ENCODE results near the gene ZNF443. TPM values are rescaled to one million over a fixed set of nuclear protein-coding genes. Genes with fewer than 3 reads are reported as not detected.
"Not testable (repeated sequence)": the region's sequence is repeated elsewhere in the genome, so short reads cannot be mapped to it uniquely, and the experiment has no call there.

Gene ZNF443
- total and polyA plus RNA-seq, 12 donors: 1.0 to 3.4 (median 2.5) TPM

- intact Hi-C loops (cut with DNase I): no loop called here
- no peak for TF ChIP-seq CTCF (IDR thresholded peaks at IDR 0.05)
- DNase-seq (no peak), ATAC-seq (no peak)
- Histone ChIP-seq H3K4me1 (peaks cover 0 to 11% (median 0%) of the 10 kb centered on the region in 9 donors), H3K36me3 (peaks cover 0 to 17% (median 0%) of the 10 kb centered on the region in 9 donors), H3K4me3 (peak overlapping the region in 1 of 10 donors; percentile 0), H3K27ac (peak overlapping the region in 3 of 10 donors; percentile 37 to 64 (median 62)), H3K9me3 (peaks cover 0 to 93% (median 3%) of the 10 kb centered on the region in 11 donors), H3K27me3 (no peaks in the 10 kb centered on the region)
- 53 to 56% methylated on average over 6 of the region's 6 CpGs for WGBS, 2 donors
Measured at GRCh38 chr19:12453495-12453894, 12.7 kb upstream of the ZNF443 start.

- H3K4me3 ChIP-seq: no peak overlapping the region
- H3K27me3 ChIP-seq: no peaks in the 10 kb centered on the region
- no peak for TF ChIP-seq CTCF (IDR thresholded peaks at IDR 0.05)
- no peak for ATAC-seq
- 77 to 96% methylated on average over 10 of the region's 10 CpGs for WGBS, 2 donors
- H3K9me3 ChIP-seq: peaks cover 0 to 86% (median 3%) of the 10 kb centered on the region in 11 donors
- H3K36me3 ChIP-seq: peaks cover 0 to 7% (median 0%) of the 10 kb centered on the region in 9 donors
- intact Hi-C loops (cut with DNase I): no loop called here
- DNase-seq: no peak
- H3K4me1 ChIP-seq: peaks cover 0 to 11% (median 0%) of the 10 kb centered on the region in 9 donors
- no peak overlapping the region for H3K27ac ChIP-seq
Measured at GRCh38 chr19:12450844-12451243, 10.0 kb upstream of the ZNF443 start.

GRCh38 chr19:12448808-12449207, 8.0 kb upstream of the ZNF443 start:
- no peak overlapping the region for H3K4me3 ChIP-seq
- H3K36me3 ChIP-seq: peaks cover 0 to 7% (median 0%) of the 10 kb centered on the region in 9 donors
- ATAC-seq (no peak), DNase-seq (no peak)
- intact Hi-C loops (cut with DNase I): loop anchor here in 1 of 10 donors (10.0 kb wide), 1 partner anchor 46 kb away; no protein-coding TSS in a partner anchor
- peaks cover 0 to 6% (median 0%) of the 10 kb centered on the region in 9 donors for H3K4me1 ChIP-seq
- 49 to 94% methylated on average over 2 of the region's 2 CpGs for WGBS, 2 donors
- H3K27me3 ChIP-seq: no peaks in the 10 kb centered on the region
- TF ChIP-seq CTCF (IDR thresholded peaks at IDR 0.05): no peak
- no peak overlapping the region for H3K27ac ChIP-seq
- peaks cover 0 to 84% (median 13%) of the 10 kb centered on the region in 11 donors for H3K9me3 ChIP-seq

- ATAC-seq: peak in 3 of 8 donors; percentile 5 to 16 (median 11)
- not testable (repeated sequence) for H3K27me3 ChIP-seq, H3K36me3 ChIP-seq
- DNase-seq: peak in 1 of 2 donors; percentile 11
- H3K9me3 ChIP-seq: peaks cover 0 to 22% (median 8%) of the 10 kb centered on the region in 11 donors
- H3K27ac ChIP-seq: peak overlapping the region in 9 of 10 donors; percentile 72 to 83 (median 80)
- whole genome bisulfite sequencing, 2 donors: 1 to 3% methylated on average over 20 to 21 of the region's 28 CpGs
- intact Hi-C loops (cut with DNase I): loop anchor here in 4 of 10 donors (2.0 to 10.0 kb wide), 5 partner anchors 38 to 55 kb away; partner anchors contain the start of genes ZNF799 (in 3 of the 4) and ZNF709 (in 2 of the 4)
- peak overlapping the region; percentile 33 to 95 (median 71) for H3K4me3 ChIP-seq
- peaks cover 0 to 12% (median 0%) of the 10 kb centered on the region in 9 donors for H3K4me1 ChIP-seq
Measured at GRCh38 chr19:12439686-12440540, 908 bp downstream of the ZNF443 start.

GRCh38 chr19:12430726-12431299, 10.0 kb downstream of the ZNF443 start:
- ATAC-seq; intact Hi-C loops (cut with DNase I); H3K27ac ChIP-seq; H3K4me3 ChIP-seq; DNase-seq; H3K27me3 ChIP-seq; H3K4me1 ChIP-seq: not testable (repeated sequence)
- Histone ChIP-seq H3K36me3 (peaks cover 0 to 43% (median 16%) of the 10 kb centered on the region in 9 donors), H3K9me3 (peaks cover 0 to 60% (median 0%) of the 10 kb centered on the region in 11 donors)
- 96 to 98% methylated on average over 6 of the region's 6 CpGs for WGBS, 2 donors
